Retina (tissue), 1 donor: ENCODE data around the gene HSD11B1.
A peak's percentile ranks its signal among the peaks of the same experiment; 100 is the strongest.

Experiments
- DNase-seq: peaks from one replicate; pipeline ENCODE4 v3.0.0-alpha.2; 2016

The HSD11B1 gene

GRCh38 chr1:209756615-209757445 is 52.2 kb downstream of the HSD11B1 start:
- DNase-seq = no peak

GRCh38 chr1:209758400-209758799 is 53.8 kb downstream of the HSD11B1 start:
- no peak for DNase-seq

GRCh38 chr1:209759829-209760359 is 55.2 kb downstream of the HSD11B1 start:
- no peak for DNase-seq

- no peak for DNase-seq
These were observed 56.5 kb downstream of the HSD11B1 start for GRCh38 chr1:209761011-209761635.

DNA sequence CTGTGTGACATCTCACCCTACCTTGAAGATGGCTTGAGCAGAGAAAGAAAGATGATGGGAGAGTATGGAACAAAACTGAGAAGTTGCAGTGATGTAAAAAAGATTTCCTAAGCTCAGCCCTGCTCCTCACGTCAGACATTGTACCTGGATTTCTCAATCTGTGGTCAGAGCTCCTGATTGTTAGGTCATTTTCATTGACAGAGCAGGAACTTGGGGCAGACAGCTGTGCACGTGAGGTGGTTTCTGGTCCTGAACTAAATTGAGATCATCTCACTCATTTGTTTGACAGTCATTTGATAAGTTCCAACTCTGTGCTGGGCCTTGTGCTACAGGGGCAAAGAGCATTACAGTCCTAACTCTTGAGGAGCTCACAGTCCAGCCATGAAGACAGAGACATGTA is 61.4 kb downstream of the HSD11B1 start:
- DNase-seq = no peak

DNA sequence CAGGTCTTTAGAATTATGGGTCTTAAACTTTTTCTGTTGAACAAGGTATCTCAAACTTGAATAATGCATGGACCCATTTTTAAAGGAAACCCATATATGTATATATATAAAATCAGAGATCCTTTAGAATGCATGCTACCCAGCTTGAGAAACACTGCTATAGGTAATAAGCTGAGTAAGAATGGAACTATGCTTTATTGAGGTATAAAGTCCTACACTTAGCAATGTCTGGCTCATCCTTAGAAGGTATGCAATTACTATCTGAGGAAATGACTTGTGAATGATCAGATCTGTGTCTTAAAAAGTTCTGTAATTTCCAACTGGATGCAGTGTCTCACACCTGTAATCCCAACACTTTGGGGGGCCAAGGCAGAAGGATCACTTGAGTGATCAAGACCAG is 62.5 kb downstream of the HSD11B1 start:
- no peak for DNase-seq

DNA sequence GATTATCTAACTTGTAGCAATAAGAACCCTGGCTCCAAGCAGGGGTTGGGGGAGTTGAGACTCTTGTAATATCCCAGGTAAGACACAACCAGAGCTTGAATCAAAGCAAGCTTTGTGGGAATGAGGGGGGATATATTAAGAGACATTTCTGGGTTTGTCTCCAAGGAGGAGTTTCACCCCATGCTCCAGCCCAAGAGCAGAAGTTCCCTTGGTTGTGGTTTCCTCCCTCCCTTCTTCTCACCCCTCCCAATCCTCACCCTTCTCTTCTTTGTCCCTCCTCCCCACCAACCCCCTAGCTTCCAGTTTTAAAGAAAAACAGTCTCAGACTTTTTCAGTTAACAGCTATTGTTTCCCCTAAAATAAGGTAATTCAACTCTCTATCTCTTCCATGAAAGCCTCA is 63.1 kb downstream of the HSD11B1 start:
- DNase-seq = no peak

DNA sequence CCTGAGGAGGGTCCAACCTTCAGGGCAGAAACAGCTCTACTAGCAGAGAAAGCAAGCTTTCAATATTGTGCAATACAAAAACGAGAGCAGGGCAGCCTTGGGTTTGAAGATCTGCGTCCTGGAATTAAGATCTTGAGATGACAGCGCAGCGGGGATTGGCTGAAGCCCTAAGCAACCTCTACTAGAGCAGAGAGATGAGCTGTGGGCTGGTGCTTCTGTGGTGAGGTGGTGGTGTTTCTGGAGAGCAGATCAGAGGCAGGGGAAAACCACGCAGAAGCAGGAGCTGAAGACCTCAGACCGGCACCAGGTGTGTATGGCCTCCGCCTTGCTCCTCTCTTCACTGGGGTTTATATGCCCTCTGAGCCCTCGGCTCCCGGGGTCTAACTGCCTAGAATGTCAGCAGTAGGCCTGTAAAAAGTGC is 63.7 kb downstream of the HSD11B1 start:
- no peak for DNase-seq

GRCh38 chr1:209769171-209769904 is 64.7 kb downstream of the HSD11B1 start:
- DNase-seq = no peak

GRCh38 chr1:209769971-209770370 is 65.3 kb downstream of the HSD11B1 start:
- DNase-seq = no peak

DNA sequence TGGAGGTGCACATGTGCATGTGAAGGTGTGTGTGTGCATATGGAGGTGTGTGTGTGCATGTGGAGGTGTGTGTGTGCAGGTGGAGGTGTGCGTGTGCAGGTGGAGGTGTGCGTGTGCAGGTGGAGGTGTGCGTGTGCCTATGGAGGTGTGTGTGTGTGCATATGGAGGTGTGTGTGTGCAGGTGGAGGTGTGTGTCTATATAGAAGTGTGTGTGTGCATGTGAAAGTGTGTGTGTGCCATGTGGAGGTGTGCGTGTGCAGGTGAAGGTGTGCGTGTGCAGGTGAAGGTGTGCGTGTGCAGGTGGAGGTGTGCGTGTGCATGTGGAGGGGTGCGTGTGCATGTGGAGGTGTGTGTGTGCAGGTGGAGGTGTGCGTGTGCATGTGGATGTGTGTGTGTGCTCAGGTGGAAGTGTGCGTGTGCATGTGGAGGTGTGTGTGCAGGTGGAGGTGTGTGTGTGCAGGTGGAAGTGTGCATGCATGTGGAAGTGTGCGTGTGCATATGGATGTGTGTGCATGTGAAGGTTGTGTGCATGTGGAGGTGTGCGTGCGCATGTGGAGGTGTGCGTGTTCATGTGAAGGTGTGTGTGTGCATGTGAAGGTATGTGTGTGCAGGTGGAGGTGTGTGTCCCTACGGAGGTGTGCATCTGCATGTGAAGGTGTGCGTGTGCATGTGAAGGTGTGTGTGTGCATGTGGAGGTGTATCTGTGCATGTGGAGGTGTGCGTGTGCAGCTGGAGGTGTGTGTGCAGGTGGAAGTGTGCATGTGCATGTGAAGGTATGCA is 66.2 kb downstream of the HSD11B1 start:
- no peak for DNase-seq

GRCh38 chr1:209772126-209772525 is 67.5 kb downstream of the HSD11B1 start:
- peak; percentile 17 for DNase-seq

DNA sequence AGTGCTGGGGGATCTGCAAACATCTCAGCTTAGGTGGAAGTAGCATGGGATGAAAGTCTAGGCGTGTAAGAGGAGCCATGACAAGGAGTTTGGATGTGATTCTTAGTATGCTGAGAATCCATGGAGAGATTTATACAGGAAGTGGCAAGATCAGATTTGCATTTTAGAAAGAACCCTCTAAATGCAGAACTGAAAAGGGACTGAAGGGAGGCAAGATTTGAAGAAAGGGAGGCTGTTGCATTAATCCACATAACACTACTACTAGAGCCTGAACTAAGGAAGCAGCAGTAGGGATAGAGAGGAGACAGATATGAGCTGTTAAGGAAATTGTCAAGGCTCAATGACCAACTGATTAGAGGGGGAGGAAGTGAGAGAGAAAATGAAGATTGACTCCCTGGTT is 69.9 kb downstream of the HSD11B1 start:
- no peak for DNase-seq

DNA sequence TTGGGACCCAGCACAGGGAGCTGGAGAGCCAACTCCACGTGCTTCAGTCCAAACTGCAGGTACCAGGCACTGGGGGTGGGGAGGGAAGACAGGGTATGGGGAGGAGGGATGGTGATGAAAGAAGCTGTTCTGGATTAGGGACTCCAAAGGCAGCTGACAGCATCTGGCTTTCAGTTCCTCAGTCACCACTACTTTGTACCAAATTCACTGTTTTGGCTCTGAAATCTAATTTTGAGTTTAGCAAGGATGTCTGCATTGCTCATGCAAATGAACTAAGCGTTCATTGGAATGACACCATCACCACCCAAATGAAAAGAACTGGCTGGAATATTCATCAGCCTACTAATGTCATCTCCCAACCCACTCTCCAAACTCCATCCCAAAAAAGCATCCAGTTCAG is 71.0 kb downstream of the HSD11B1 start:
- no peak for DNase-seq

DNA sequence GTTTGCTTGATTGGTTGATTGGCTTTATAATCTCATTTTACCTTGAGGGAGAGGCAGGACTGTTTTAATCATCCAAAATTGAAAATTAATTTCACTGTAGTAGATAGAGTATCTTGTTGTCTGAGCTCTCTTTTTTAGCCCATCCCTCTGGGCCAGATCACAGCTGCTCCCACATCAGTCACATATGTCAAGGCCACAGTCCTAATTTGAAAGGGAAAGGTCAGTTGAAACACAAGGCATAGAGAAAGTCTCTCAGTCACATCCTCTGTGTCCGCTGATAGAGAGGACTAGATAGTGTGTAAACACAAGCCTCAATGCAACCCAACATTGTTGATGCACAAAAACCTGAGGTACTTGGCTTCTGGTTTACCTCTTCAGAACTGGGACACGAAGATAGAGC is 72.9 kb downstream of the HSD11B1 start:
- no peak for DNase-seq

DNA sequence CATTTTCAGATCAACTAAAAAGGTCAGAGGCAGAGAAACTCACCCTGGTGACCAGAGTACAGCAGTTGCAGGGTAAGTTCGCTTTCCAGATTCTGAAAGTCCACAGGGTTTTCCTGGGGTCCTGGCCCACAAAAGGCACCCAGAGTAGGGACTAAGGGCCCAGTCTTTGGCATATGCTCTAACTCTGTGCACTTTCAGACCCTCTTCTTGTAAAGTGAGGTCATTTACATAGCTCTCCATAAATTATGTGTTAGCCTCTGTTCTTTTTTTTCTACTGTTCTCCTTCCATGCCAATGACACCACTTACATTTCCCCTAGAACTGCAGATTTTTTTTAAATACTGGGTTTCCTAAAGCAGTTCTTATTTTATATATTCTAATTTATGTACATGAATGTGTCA is 73.5 kb downstream of the HSD11B1 start:
- no peak for DNase-seq

DNA sequence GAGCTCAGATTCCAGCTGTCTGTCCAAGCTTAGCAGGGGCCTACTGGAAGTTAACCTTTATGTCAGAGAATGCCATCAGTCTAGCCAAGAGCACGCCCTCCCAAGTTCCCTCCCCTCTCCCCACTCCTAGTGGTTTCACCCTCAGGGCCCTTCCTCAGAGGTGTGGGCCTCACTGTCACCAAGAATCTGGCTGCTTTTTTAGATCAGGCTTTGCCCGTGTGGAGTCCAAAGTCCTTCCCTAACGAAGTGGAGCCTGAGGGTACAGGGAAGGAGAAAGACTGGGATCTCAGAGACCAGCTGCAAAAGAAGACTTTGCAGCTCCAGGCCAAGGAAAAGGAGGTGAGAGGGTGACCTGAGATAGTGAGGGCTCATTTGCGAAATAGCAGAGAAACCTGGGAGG is 75.6 kb downstream of the HSD11B1 start:
- no peak for DNase-seq

DNA sequence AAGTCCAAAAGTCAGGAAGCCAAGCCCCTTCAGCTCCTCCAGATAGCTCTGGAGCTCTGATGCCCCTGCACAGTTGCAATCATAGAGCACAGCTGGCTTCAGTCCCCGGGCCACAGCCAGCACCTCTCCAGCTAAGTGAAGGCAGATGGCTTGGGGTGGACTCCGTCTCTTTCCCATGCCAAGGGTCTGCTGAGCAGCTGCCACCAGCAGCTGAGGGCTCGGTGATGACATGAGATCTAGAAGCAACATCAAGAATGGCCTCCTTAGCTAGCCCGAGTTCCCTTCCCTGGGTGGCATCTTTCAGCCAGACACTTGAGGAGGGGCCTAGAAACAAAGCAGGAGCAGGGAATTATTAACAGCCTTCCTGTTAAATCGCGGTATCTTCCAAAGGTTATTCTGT is 78.7 kb downstream of the HSD11B1 start:
- peak; percentile 25 for DNase-seq
